ENCODE results near the gene GPR149. TPM values are rescaled to one million over a fixed set of nuclear protein-coding genes. Genes with fewer than 3 reads are reported as not detected.

Gene GPR149
- polyA plus RNA-seq, 1 donor (not counting 4 experiments of a cell fraction or from before 2014, with no cell fraction given) = not detected

DNA sequence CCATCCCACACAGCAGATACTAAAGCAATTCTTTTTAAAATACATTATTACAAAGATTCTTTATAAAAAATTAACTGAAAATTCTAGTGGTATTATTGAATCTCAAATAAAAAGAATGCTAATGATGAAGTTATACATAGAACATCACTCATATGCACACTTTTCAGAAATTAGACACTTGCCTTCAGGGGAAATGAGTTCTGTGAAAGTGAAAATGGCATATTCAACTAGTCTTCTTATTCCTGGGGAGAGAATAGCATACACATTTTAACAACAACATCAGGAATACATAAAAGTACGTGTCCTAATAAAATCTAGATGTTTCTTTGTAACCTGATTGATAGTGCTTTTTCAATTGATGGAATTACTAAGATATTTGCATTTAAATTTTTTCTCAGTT lies 68.9 kb downstream of the GPR149 start:
- no peaks in the 10 kb centered on the region for H3K9me1 ChIP-seq (ENCODE audit: control insufficient read depth, extremely low read depth, insufficient read depth, low read length)
- H3K4me2 ChIP-seq (ENCODE audit: control insufficient read depth, extremely low read depth, insufficient read depth, low read depth, low read length) = no peak overlapping the region
- FAIRE-seq (no peak), DNase-seq (ENCODE audit: low read depth, low spot score) (no peak)
- TF ChIP-seq, protein P1, sequence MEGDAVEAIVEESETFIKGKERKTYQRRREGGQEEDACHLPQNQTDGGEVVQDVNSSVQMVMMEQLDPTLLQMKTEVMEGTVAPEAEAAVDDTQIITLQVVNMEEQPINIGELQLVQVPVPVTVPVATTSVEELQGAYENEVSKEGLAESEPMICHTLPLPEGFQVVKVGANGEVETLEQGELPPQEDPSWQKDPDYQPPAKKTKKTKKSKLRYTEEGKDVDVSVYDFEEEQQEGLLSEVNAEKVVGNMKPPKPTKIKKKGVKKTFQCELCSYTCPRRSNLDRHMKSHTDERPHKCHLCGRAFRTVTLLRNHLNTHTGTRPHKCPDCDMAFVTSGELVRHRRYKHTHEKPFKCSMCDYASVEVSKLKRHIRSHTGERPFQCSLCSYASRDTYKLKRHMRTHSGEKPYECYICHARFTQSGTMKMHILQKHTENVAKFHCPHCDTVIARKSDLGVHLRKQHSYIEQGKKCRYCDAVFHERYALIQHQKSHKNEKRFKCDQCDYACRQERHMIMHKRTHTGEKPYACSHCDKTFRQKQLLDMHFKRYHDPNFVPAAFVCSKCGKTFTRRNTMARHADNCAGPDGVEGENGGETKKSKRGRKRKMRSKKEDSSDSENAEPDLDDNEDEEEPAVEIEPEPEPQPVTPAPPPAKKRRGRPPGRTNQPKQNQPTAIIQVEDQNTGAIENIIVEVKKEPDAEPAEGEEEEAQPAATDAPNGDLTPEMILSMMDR (optimal IDR thresholded peaks at IDR 0.05 in 1 of 3, IDR thresholded peaks at IDR 0.05 in 1 of 3, conservative IDR thresholded peaks at IDR 0.05 in 1 of 3; ENCODE audit: extremely low read depth in 1 of 3, insufficient read depth in 2 of 3, low read length in 3 of 3) = no peak
- H3K4me1 ChIP-seq (ENCODE audit: control insufficient read depth, extremely low read depth, insufficient read depth, low read length) = no peaks in the 10 kb centered on the region
- dilution Hi-C loops (cut with MboI; ENCODE audit: extremely low pct_ligation_motif_present, low sequenced_read_pairs) = no loop called here
- H2AFZ ChIP-seq (ENCODE audit: control insufficient read depth, low read length) = no peak overlapping the region
- H3K4me3 ChIP-seq (ENCODE audit: control insufficient read depth in 2 of 3, extremely low read depth in 1 of 3, insufficient read depth in 2 of 3, low read depth in 1 of 3, low read length in 3 of 3) = no peak overlapping the region
- H4K20me1 ChIP-seq (ENCODE audit: control insufficient read depth, extremely low read depth, insufficient read depth, low read length) = no peaks in the 10 kb centered on the region
- no peak overlapping the region for H3K27ac ChIP-seq (ENCODE audit: control insufficient read depth, insufficient read depth, low read length)
- no peaks in the 10 kb centered on the region for H3K79me2 ChIP-seq (ENCODE audit: control insufficient read depth, insufficient read depth, low read length)
- H3K9me3 ChIP-seq (ENCODE audit: control insufficient read depth, low read depth, low read length) = no peaks in the 10 kb centered on the region
- no peak overlapping the region for H3K9ac ChIP-seq (ENCODE audit: control insufficient read depth, extremely low read depth, insufficient read depth, low read length)
- no peaks in the 10 kb centered on the region for H3K27me3 ChIP-seq (ENCODE audit: control insufficient read depth, extremely low read depth, insufficient read depth, low read length)
- H3K36me3 ChIP-seq (ENCODE audit: control insufficient read depth in 2 of 2, extremely low read depth in 1 of 2, insufficient read depth in 2 of 2, low read length in 2 of 2) = no peaks in the 10 kb centered on the region

DNA sequence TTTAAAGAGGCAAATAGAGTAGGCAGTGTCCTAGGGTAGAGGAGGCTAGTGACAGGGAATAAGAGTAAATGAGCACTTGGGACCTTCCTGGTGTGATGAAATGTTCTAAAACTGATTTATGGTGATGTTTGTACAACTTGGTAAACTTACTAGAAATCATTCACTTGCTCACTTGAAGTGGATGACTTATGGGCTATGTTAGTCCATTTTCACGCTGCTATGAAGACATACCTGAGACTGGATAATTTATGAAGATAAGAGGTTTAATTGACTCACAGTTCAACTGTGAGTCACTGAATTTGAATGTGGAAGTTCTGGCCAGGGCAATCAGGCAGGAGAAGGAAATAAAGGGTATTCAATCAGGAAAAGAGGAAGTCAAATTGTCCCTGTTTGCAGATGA lies 74.0 kb downstream of the GPR149 start:
- Histone ChIP-seq H2AFZ (ENCODE audit: control insufficient read depth, low read length) (no peak overlapping the region), H3K27ac (ENCODE audit: control insufficient read depth, insufficient read depth, low read length) (no peak overlapping the region), H3K9me1 (ENCODE audit: control insufficient read depth, extremely low read depth, insufficient read depth, low read length) (no peaks in the 10 kb centered on the region), H3K27me3 (ENCODE audit: control insufficient read depth, extremely low read depth, insufficient read depth, low read length) (no peaks in the 10 kb centered on the region), H3K4me3 (ENCODE audit: control insufficient read depth in 2 of 3, extremely low read depth in 1 of 3, insufficient read depth in 2 of 3, low read depth in 1 of 3, low read length in 3 of 3) (no peak overlapping the region), H3K79me2 (ENCODE audit: control insufficient read depth, insufficient read depth, low read length) (no peaks in the 10 kb centered on the region), H3K4me2 (ENCODE audit: control insufficient read depth, extremely low read depth, insufficient read depth, low read depth, low read length) (no peak overlapping the region), H3K4me1 (ENCODE audit: control insufficient read depth, extremely low read depth, insufficient read depth, low read length) (no peaks in the 10 kb centered on the region), H3K36me3 (ENCODE audit: control insufficient read depth in 2 of 2, extremely low read depth in 1 of 2, insufficient read depth in 2 of 2, low read length in 2 of 2) (no peaks in the 10 kb centered on the region), H3K9me3 (ENCODE audit: control insufficient read depth, low read depth, low read length) (no peaks in the 10 kb centered on the region), H4K20me1 (ENCODE audit: control insufficient read depth, extremely low read depth, insufficient read depth, low read length) (no peaks in the 10 kb centered on the region), H3K9ac (ENCODE audit: control insufficient read depth, extremely low read depth, insufficient read depth, low read length) (no peak overlapping the region)
- dilution Hi-C loops (cut with MboI; ENCODE audit: extremely low pct_ligation_motif_present, low sequenced_read_pairs) = no loop called here
- no peak for TF ChIP-seq EZH2 (IDR thresholded peaks at IDR 0.05; ENCODE audit: low read length)
- TF ChIP-seq, protein P1 (optimal IDR thresholded peaks at IDR 0.05 in 1 of 3, IDR thresholded peaks at IDR 0.05 in 1 of 3, conservative IDR thresholded peaks at IDR 0.05 in 1 of 3; ENCODE audit: extremely low read depth in 1 of 3, insufficient read depth in 2 of 3, low read length in 3 of 3) = no peak
- FAIRE-seq = no peak
- no peak for DNase-seq (ENCODE audit: low read depth, low spot score)

All from keratinocyte (primary cell).